ENCODE data around the gene DPEP3.
"Not testable (repeated sequence)": the region's sequence is repeated elsewhere in the genome, so short reads cannot be mapped to it uniquely, and the experiment has no call there.

DPEP3 gene

GRCh38 chr16:67979955-67980678 lies at the start of gene DPEP3:
TSS of gene DPEP3 (minus strand) at chr16:67980499. CDS start at chr16:67980380, 119 bp downstream.
- DNase-seq (ENCODE audit: low read depth in 1 of 2, low spot score in 1 of 2), result no peak
- no peak for TF ChIP-seq JUND (IDR thresholded peaks at IDR 0.05; ENCODE audit: low read depth)
- in situ Hi-C loops (cut with HindIII; ENCODE audit: low pct_unique_long_range_greater_than_20kb, low sequenced_read_pairs), result no loop called here

GRCh38 chr16:68028996-68029395 lies 48.7 kb upstream of the DPEP3 start:
- in situ Hi-C loops (cut with HindIII; ENCODE audit: low pct_unique_long_range_greater_than_20kb, low sequenced_read_pairs), result no loop called here
- no peak for TF ChIP-seq JUND (IDR thresholded peaks at IDR 0.05; ENCODE audit: low read depth)
- no peak for DNase-seq (ENCODE audit: low read depth in 1 of 2, low spot score in 1 of 2)

DNA sequence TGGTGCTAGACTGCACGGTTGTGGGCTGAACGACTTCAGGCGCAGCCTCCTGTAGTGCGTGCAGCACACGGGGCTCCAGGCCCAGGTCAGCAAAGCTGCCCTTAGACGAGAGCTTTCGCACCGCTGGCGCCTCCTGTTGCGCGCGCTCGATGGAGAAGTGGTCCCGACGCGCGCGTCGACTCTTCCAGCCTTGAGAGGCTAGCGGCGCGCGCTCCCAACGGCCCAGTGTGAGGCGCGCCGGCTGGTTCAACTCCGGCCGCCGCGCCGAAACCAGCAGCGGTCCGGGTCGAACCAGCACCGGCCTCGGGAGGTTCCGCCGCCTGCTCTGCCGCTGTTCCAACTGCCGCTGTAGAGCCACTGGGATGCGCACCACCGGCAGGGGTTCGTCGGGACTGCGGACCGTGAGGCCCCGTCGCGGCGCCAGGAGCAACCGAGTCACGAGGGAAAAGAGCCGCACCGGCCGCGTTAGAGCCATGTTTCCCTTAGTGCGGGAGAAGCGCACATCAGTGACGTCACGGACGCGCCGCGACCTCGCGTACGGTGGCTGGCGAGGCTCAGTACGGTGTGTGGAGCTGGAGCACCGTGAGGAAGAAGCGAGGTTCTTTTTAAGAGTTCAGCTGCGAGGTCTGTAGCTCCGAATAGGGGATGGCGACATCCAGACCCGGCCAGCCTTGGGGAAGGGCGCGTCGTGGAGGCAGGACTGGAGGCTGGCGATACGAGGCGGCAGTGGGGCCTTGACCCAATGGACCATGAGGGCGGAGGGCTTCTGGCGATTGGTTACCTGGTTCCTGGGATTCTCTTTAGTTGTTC lies 42.6 kb upstream of the DPEP3 start, which contains the start of the genes DDX28 and DUS2:
DDX28 (minus strand) TSS at position 505 of the 810 bp plus-strand sequence; CDS start at position 475, 30 bp downstream.
DUS2 (plus strand) TSS at position 557 of the 810 bp plus-strand sequence. CDS start 14,740 bp downstream, outside the sequence.
- in situ Hi-C loops (cut with HindIII; ENCODE audit: low pct_unique_long_range_greater_than_20kb, low sequenced_read_pairs), result no loop called here
- DNase-seq (ENCODE audit: low read depth in 1 of 2, low spot score in 1 of 2), result peak; percentile 79 to 94
- TF ChIP-seq JUND (IDR thresholded peaks at IDR 0.05; ENCODE audit: low read depth), result no peak

GRCh38 chr16:68022278-68022727 lies 42.0 kb upstream of the DPEP3 start:
- in situ Hi-C loops (cut with HindIII; ENCODE audit: low pct_unique_long_range_greater_than_20kb, low sequenced_read_pairs), result no loop called here
- DNase-seq (ENCODE audit: low read depth in 1 of 2, low spot score in 1 of 2), result no peak

DNA sequence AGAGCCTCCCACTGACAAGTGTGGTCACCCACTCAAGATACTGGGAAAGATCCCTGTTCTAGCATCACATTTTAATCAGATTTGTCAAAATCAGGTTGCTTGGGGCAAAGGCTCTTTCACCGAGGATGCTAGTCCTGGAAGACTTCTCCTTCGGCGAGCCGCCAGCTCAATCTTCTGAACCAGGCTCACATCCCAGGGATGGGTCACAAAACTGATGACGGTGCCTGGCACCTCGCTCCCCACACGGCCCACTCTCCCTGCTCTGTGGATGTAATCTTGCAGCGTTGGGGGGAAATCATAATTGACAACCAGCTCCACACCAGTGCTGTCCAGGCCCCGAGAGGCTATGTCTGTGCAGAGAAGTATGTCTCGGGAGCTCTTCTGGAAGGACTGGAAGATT lies 41.2 kb upstream of the DPEP3 start:
- TF ChIP-seq JUND (IDR thresholded peaks at IDR 0.05; ENCODE audit: low read depth), result no peak
- DNase-seq (ENCODE audit: low read depth in 1 of 2, low spot score in 1 of 2), result no peak
- in situ Hi-C loops (cut with HindIII; ENCODE audit: low pct_unique_long_range_greater_than_20kb, low sequenced_read_pairs), result no loop called here

More at GRCh38 chr16:68022278-68022727, 42.0 kb upstream of the DPEP3 start:
- no peak for TF ChIP-seq JUND (IDR thresholded peaks at IDR 0.05; ENCODE audit: low read depth)

- in situ Hi-C loops (cut with HindIII; ENCODE audit: low pct_unique_long_range_greater_than_20kb, low sequenced_read_pairs), result no loop called here
- no peak for TF ChIP-seq JUND (IDR thresholded peaks at IDR 0.05; ENCODE audit: low read depth)
- no peak for DNase-seq (ENCODE audit: low read depth in 1 of 2, low spot score in 1 of 2)
Measured at GRCh38 chr16:68019167-68019680, 38.9 kb upstream of the DPEP3 start.

- no peak for DNase-seq (ENCODE audit: low read depth in 1 of 2, low spot score in 1 of 2)
- in situ Hi-C loops (cut with HindIII; ENCODE audit: low pct_unique_long_range_greater_than_20kb, low sequenced_read_pairs), result no loop called here
- no peak for TF ChIP-seq JUND (IDR thresholded peaks at IDR 0.05; ENCODE audit: low read depth)
Measured at GRCh38 chr16:68015681-68016080, 35.4 kb upstream of the DPEP3 start, which contains the start of gene DPEP2NB. TSS of gene DPEP2NB (minus strand) at chr16:68015911. CDS start at chr16:68015770, 141 bp downstream.

- TF ChIP-seq JUND (IDR thresholded peaks at IDR 0.05; ENCODE audit: low read depth), result no peak
- no peak for DNase-seq (ENCODE audit: low read depth in 1 of 2, low spot score in 1 of 2)
- in situ Hi-C loops (cut with HindIII; ENCODE audit: low pct_unique_long_range_greater_than_20kb, low sequenced_read_pairs), result no loop called here
Measured at GRCh38 chr16:68013440-68013839, 33.1 kb upstream of the DPEP3 start.

DNA sequence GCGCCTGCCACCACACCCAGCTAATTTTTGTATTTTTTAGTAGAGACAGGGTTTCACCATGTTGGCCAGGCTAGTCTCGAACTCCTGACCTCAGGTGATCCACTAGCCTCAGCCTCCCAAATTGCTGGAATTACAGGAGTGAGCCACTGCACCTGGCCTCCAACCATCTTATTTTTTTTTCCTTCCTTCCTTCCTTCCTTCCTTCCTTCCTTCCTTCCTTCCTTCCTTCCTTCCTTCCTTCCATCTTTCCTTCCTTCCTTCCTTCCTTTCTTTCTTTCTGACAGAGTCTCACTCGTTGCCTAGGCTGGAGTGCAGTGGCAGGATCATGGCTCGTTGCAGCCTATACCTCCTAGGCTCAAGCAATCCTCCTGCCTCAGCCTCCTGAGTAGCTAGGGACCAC lies 29.6 kb upstream of the DPEP3 start:
- in situ Hi-C loops (cut with HindIII; ENCODE audit: low pct_unique_long_range_greater_than_20kb, low sequenced_read_pairs); DNase-seq (ENCODE audit: low read depth in 1 of 2, low spot score in 1 of 2): not testable (repeated sequence)

DNA sequence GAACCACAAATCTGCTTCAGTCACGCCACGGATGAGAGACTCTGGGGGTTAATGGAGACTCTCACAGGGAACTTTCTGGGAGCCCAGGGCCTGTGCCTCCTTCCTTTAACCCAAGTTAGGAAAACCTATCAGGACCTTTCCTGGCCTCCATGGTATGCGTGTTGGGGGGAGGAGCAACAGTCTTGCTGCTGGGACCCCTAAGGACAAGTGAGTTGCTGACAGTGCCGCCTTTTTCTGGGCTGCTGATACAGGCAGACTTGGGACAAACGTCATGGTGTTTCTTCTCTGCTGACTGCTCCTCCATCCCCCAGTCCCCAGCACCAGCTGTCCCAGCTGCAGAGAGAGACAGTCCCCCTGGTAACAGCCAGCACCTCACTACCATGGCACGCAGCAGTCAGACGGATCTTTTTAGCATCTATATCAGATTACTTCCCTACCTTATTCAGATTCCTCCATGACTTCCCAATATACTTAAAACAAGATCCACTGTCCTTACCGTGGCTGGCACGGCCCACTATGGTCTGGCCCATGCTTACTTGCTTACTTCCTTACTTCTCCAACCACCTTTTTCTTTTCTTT lies 28.9 kb upstream of the DPEP3 start:
- TF ChIP-seq JUND (IDR thresholded peaks at IDR 0.05; ENCODE audit: low read depth), result no peak
- in situ Hi-C loops (cut with HindIII; ENCODE audit: low pct_unique_long_range_greater_than_20kb, low sequenced_read_pairs), result no loop called here

GRCh38 chr16:68005786-68006286 lies 25.5 kb upstream of the DPEP3 start:
- no peak for TF ChIP-seq JUND (IDR thresholded peaks at IDR 0.05; ENCODE audit: low read depth)

More for the DNA sequence above, 28.9 kb upstream of the DPEP3 start:
- DNase-seq (ENCODE audit: low read depth in 1 of 2, low spot score in 1 of 2), result no peak

DNA sequence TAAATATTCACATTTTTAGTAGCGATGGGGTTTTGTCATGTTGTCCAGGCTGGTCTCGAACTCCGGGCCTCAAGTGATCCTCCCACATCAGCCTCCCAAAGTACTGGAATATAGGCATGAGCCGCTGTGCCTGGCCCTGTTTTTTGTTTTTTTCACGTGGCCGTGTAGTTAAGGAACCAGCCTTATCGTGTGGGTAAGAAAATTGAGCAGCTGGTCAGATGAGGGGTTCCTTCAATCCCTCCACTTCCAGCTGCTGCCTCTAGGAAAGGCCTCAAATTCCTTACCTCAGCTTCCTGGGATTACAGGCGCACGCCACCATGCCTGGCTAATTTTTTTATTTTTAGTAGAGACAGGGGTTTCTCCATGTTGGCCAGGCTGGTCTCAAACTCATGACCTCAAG lies 24.9 kb upstream of the DPEP3 start:
- TF ChIP-seq JUND (IDR thresholded peaks at IDR 0.05; ENCODE audit: low read depth), result no peak
- in situ Hi-C loops (cut with HindIII; ENCODE audit: low pct_unique_long_range_greater_than_20kb, low sequenced_read_pairs), result no loop called here
- no peak for DNase-seq (ENCODE audit: low read depth in 1 of 2, low spot score in 1 of 2)

More at GRCh38 chr16:68005786-68006286, 25.5 kb upstream of the DPEP3 start:
- in situ Hi-C loops (cut with HindIII; ENCODE audit: low pct_unique_long_range_greater_than_20kb, low sequenced_read_pairs), result no loop called here
- no peak for DNase-seq (ENCODE audit: low read depth in 1 of 2, low spot score in 1 of 2)

All from T47D (cell line).